A549 (cell line): ENCODE results near the gene RNGTT.

Source experiments
- BHLHE40 ChIP-seq: IDR thresholded peaks from 2 replicates; pipeline ENCODE4 v1.6.1; 2012; ENCODE audit warnings: low read depth, low read length, inconsistent platforms
- CTCF ChIP-seq: fragments of >200 bp; sonication (Bioruptor Twin); formaldehyde crosslinking; IDR thresholded peaks from 3 replicates; pipeline ENCODE4 v1.5.1; 2016
- ESRRA ChIP-seq: fragments of 150-350 bp; IDR thresholded peaks from 2 replicates; pipeline ENCODE4 v1.6.1; 2014; ENCODE audit warnings: mild to moderate bottlenecking, low read length, borderline replicate concordance
- JUNB ChIP-seq: fragments of >200 bp; sonication (Bioruptor Twin); formaldehyde crosslinking; IDR thresholded peaks from 2 replicates; pipeline ENCODE4 v1.6.1; 2016
- POLR2A ChIP-seq: IDR thresholded peaks from 2 replicates; pipeline ENCODE4 v1.6.1; 2012; ENCODE audit warnings: mild to moderate bottlenecking, low read length
- RAD21 ChIP-seq, 2 experiments: fragments of >200 bp in 1 of 2; sonication (Bioruptor Twin) in 1 of 2; formaldehyde crosslinking in 1 of 2; IDR thresholded peaks in 1 of 2; conservative IDR thresholded peaks in 1 of 2; 2 replicates in 1 of 2; 3 replicates in 1 of 2; pipeline ENCODE4 v1.6.1; 2012 to 2018; ENCODE audit warnings: inconsistent platforms in 1 of 2
- RFX5 ChIP-seq: fragments of 450-650 bp; IDR thresholded peaks from 2 replicates; pipeline ENCODE4 v1.7.1; 2014; ENCODE audit warnings: antibody characterized with exemption, mild to moderate bottlenecking, moderate library complexity
- SREBF2 ChIP-seq: fragments of 450-650 bp; IDR thresholded peaks from 2 replicates; pipeline ENCODE4 v1.6.1; 2014; ENCODE audit warnings: mild to moderate bottlenecking, moderate library complexity
- USF2 ChIP-seq: fragments of 450-650 bp; IDR thresholded peaks from 2 replicates; pipeline ENCODE4 v1.6.1; 2014; ENCODE audit warnings: antibody characterized with exemption

- no peak for TF ChIP-seq ESRRA
- TF ChIP-seq POLR2A: no peak
- TF ChIP-seq RAD21 (conservative IDR thresholded peaks at IDR 0.05 in 1 of 2, IDR thresholded peaks at IDR 0.05 in 1 of 2): no peak
- TF ChIP-seq SREBF2: no peak
- no peak for TF ChIP-seq CTCF
- TF ChIP-seq BHLHE40: no peak
- no peak for TF ChIP-seq RFX5
- TF ChIP-seq USF2: no peak
- no peak for TF ChIP-seq JUNB
Observed at GRCh38 chr6:88908598-88909548, 54.5 kb downstream of the RNGTT start.
